Activated CD8-positive, alpha-beta T cell treated with anti-CD3 and anti-CD28 coated beads, Interleukin-2, amount 10 ng/mL, durations not matched to agents 7 days and 5 days (primary cell): ENCODE measurements around the gene CCN5. TPM values are rescaled to one million over a fixed set of nuclear protein-coding genes. Genes with fewer than 3 reads are reported as not detected.

ENCODE experiments used
- ATAC-seq: fragments of 150-1000 bp; cut with Tn5 transposase; one replicate; pipeline ENCODE4 v1.10.0; 2021; ENCODE audit warnings: moderate library complexity
- CTCF ChIA-PET: fragments of 350-600 bp; sonication (Branson Sonifier 250); formaldehyde crosslinking; loops from one replicate; lab custom pipeline; 2021; ENCODE audit warnings: antibody characterized with exemption; lab: Charles Lee
- POLR2A ChIA-PET: fragments of 350-600 bp; sonication (Branson Sonifier 250); formaldehyde crosslinking; loops from one replicate; lab custom pipeline; 2021; ENCODE audit warnings: antibody characterized with exemption; lab: Charles Lee
- DNase-seq: peaks from one replicate; pipeline ENCODE4 v3.0.0-alpha.2; 2020
- H3K27ac Mint-ChIP-seq: one replicate; pipeline ENCODE4 v1.8.0; 2021; ENCODE audit warnings: mild to moderate bottlenecking, mixed read lengths
- H3K27me3 Mint-ChIP-seq: one replicate; pipeline ENCODE4 v1.8.0; 2021; ENCODE audit warnings: low read depth, mixed read lengths
- H3K36me3 Mint-ChIP-seq: one replicate; pipeline ENCODE4 v1.8.0; 2021; ENCODE audit warnings: low read depth, mixed read lengths
- H3K4me1 Mint-ChIP-seq: one replicate; pipeline ENCODE4 v1.8.0; 2021; ENCODE audit warnings: low read depth, mixed read lengths
- H3K4me3 Mint-ChIP-seq: one replicate; pipeline ENCODE4 v1.8.0; 2021; ENCODE audit warnings: mild to moderate bottlenecking, mixed read lengths
- H3K9me3 Mint-ChIP-seq: one replicate; pipeline ENCODE4 v1.8.0; 2022; ENCODE audit warnings: mixed read lengths; ENCODE audit not compliant: insufficient read depth
- total RNA-seq, 2 experiments: library from RNA; stranded (reverse); gene quantifications; one replicate each; pipeline ENCODE4 v1.2.3, GENCODE V29; 2021

The CCN5 gene
- total RNA-seq, 2 experiments from 2014 or later, result not detected

DNA sequence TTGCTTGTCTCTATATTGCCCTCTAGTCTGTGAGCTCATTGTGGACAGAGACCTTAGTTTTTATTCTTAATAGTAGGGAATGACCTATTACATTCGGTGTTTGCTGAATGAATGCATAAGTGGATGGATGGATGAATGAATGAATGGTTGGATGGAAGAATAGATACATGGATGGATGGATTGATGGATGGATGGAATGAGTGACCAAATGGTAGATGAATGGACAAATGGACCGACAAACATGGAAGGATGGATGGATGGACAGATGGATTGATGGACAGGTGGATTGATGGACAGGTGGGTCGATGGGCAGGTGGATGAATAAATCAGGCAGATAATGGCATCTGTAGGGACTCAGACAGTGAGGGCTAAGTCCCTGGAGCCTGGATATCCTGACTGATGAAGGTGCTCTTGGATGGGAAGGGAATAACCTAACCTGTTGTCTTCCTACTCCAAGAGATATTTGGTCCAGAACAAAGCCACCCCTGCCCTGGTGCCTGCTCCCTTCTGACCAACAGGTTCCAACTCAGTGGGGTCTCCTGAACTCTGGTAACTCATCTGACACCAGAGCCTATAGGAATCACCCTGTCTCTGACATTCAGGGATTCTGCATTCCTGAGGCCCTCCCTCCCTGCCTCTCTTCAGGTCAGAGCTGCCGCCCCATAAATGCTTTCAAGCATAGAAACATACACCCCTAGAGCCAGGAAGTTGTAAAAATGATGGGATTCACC, 9.6 kb upstream of the CCN5 start:
- CTCF ChIA-PET, result interaction anchor here (1.2 kb wide), 1 partner anchor 22 kb away, joined by 3 read pairs; no protein-coding TSS in a partner anchor
- H3K27me3 Mint-ChIP-seq, result peaks cover 2% of the 10 kb centered on the region
- no peaks in the 10 kb centered on the region for H3K9me3 Mint-ChIP-seq
- no peak overlapping the region for H3K27ac Mint-ChIP-seq
- H3K4me1 Mint-ChIP-seq, result no peaks in the 10 kb centered on the region
- ATAC-seq, result no peak
- no peak for DNase-seq
- H3K36me3 Mint-ChIP-seq, result no peaks in the 10 kb centered on the region
- POLR2A ChIA-PET, result no interaction called here
- no peak overlapping the region for H3K4me3 Mint-ChIP-seq

DNA sequence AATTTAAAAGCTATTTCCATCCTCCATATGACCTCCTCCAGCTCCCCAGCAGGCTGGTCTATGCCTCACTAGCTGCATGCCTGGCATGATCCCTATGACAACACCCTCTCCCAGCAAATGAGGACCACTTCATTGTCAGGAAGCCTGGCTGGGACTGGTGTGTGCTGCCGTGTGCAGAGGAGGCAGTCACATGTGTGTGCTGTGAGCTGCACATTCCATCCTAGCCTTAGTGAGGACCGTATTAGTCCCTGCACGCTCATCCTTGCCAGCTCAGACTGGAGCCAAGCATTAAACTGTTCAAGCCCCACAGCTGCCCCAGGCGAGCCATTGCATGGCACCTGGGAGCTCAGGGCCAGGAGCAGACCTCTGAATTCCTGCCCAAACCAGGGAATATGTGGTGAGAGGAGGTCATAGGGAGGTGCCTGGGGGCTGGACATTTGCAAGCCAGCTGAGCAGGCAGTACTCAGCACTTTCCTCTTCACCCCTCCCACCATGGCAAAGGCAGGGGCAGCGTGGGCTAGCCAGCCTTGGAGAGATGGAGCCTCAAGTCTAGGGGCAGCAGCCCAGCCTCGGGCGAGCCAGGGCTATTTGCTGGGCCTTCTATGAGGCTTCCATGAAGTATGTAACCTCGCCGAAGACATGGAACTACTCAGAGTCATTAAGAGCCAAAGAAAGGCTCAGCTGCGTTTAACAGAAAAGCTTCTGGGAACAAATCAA, 8.7 kb upstream of the CCN5 start:
- H3K4me1 Mint-ChIP-seq, result no peaks in the 10 kb centered on the region
- ChIA-PET POLR2A (no interaction called here), CTCF (no interaction called here)
- no peak for ATAC-seq
- H3K36me3 Mint-ChIP-seq, result no peaks in the 10 kb centered on the region
- DNase-seq, result no peak
- peaks cover 2% of the 10 kb centered on the region for H3K27me3 Mint-ChIP-seq
- no peak overlapping the region for H3K27ac Mint-ChIP-seq
- H3K4me3 Mint-ChIP-seq, result no peak overlapping the region
- H3K9me3 Mint-ChIP-seq, result no peaks in the 10 kb centered on the region

- POLR2A ChIA-PET, result no interaction called here
- no peak for DNase-seq
- Mint-ChIP-seq H3K27ac (no peak overlapping the region), H3K36me3 (no peaks in the 10 kb centered on the region), H3K4me3 (no peak overlapping the region), H3K4me1 (no peaks in the 10 kb centered on the region), H3K9me3 (no peaks in the 10 kb centered on the region), H3K27me3 (peaks cover 2% of the 10 kb centered on the region)
- CTCF ChIA-PET, result no interaction called here
- ATAC-seq, result no peak
These were observed 8.1 kb upstream of the CCN5 start for GRCh38 chr20:44707018-44707579.

GRCh38 chr20:44709380-44709779, 5.8 kb upstream of the CCN5 start:
- ATAC-seq, result no peak
- DNase-seq, result no peak
- Mint-ChIP-seq H3K4me3 (no peak overlapping the region), H3K9me3 (no peaks in the 10 kb centered on the region), H3K27me3 (peaks cover 7% of the 10 kb centered on the region), H3K4me1 (no peaks in the 10 kb centered on the region), H3K27ac (no peak overlapping the region), H3K36me3 (no peaks in the 10 kb centered on the region)
- ChIA-PET CTCF (no interaction called here), POLR2A (no interaction called here)

- Mint-ChIP-seq H3K4me1 (no peaks in the 10 kb centered on the region), H3K27ac (no peak overlapping the region), H3K36me3 (no peaks in the 10 kb centered on the region), H3K27me3 (peaks cover 7% of the 10 kb centered on the region), H3K4me3 (no peak overlapping the region), H3K9me3 (no peaks in the 10 kb centered on the region)
- DNase-seq (no peak), ATAC-seq (no peak)
- ChIA-PET CTCF (no interaction called here), POLR2A (no interaction called here)
These were observed 5.4 kb upstream of the CCN5 start for GRCh38 chr20:44709797-44710196.

DNA sequence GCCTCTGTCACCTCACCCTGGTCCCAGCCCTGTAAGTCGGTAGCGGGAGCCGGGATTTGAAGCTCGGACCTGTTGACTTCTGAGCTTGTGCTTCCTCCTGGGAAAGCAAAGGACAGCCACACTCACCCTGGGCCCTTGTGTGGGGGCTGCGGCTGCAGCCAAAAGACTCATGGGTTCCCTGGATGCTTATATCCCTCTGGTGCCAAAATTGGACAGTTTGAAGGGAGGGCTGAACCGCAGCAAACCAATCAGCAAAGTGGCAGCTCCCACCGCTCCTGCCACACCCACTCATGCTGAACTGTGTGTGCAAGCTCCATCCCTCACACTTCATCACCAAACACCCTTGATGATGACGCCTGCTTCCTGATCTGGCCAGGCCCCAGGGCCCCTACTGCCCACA, 3.9 kb upstream of the CCN5 start:
- ATAC-seq (no peak), DNase-seq (no peak)
- no peaks in the 10 kb centered on the region for H3K9me3 Mint-ChIP-seq
- POLR2A ChIA-PET, result no interaction called here
- CTCF ChIA-PET, result no interaction called here
- H3K36me3 Mint-ChIP-seq, result no peaks in the 10 kb centered on the region
- no peaks in the 10 kb centered on the region for H3K4me1 Mint-ChIP-seq
- no peak overlapping the region for H3K27ac Mint-ChIP-seq
- peaks cover 5% of the 10 kb centered on the region for H3K27me3 Mint-ChIP-seq
- no peak overlapping the region for H3K4me3 Mint-ChIP-seq

GRCh38 chr20:44714102-44714700, 968 bp upstream of the CCN5 start:
- CTCF ChIA-PET, result no interaction called here

GRCh38 chr20:44715499-44716308, 535 bp downstream of the CCN5 start:
- no peak overlapping the region for H3K4me3 Mint-ChIP-seq
- no peaks in the 10 kb centered on the region for H3K4me1 Mint-ChIP-seq
- H3K9me3 Mint-ChIP-seq, result no peaks in the 10 kb centered on the region
- DNase-seq (no peak), ATAC-seq (no peak)
- POLR2A ChIA-PET, result interaction anchor here (0.5 to 0.6 kb wide), 2 partner anchors 19 to 23 kb away, joined by 3 to 4 read pairs; no protein-coding TSS in a partner anchor
- CTCF ChIA-PET, result interaction anchor here (1.6 kb wide), 1 partner anchor 31 kb away, joined by 5 read pairs; no protein-coding TSS in a partner anchor
- no peak overlapping the region for H3K27ac Mint-ChIP-seq
- no peaks in the 10 kb centered on the region for H3K36me3 Mint-ChIP-seq
- H3K27me3 Mint-ChIP-seq, result peaks cover 5% of the 10 kb centered on the region

More at GRCh38 chr20:44714102-44714700, 968 bp upstream of the CCN5 start:
- ATAC-seq, result no peak
- Mint-ChIP-seq H3K36me3 (no peaks in the 10 kb centered on the region), H3K9me3 (no peaks in the 10 kb centered on the region), H3K4me1 (no peaks in the 10 kb centered on the region), H3K4me3 (no peak overlapping the region), H3K27ac (no peak overlapping the region), H3K27me3 (peaks cover 5% of the 10 kb centered on the region)
- no peak for DNase-seq
- POLR2A ChIA-PET, result no interaction called here

- CTCF ChIA-PET, result interaction anchor here (1.6 kb wide), 1 partner anchor 32 kb away, joined by 5 read pairs; no protein-coding TSS in a partner anchor
- H3K9me3 Mint-ChIP-seq, result no peaks in the 10 kb centered on the region
- H3K27me3 Mint-ChIP-seq, result peaks cover 5% of the 10 kb centered on the region
- no peaks in the 10 kb centered on the region for H3K4me1 Mint-ChIP-seq
- POLR2A ChIA-PET, result no interaction called here
- peak overlapping the region; percentile 25 for H3K27ac Mint-ChIP-seq
- ATAC-seq, result no peak
- H3K4me3 Mint-ChIP-seq, result no peak overlapping the region
- H3K36me3 Mint-ChIP-seq, result no peaks in the 10 kb centered on the region
- DNase-seq, result no peak
These were observed 1.3 kb downstream of the CCN5 start for GRCh38 chr20:44716309-44717106.

- POLR2A ChIA-PET, result no interaction called here
- no peaks in the 10 kb centered on the region for H3K36me3 Mint-ChIP-seq
These were observed 2.8 kb downstream of the CCN5 start for GRCh38 chr20:44717986-44718385.

More at GRCh38 chr20:44717986-44718385, 2.8 kb downstream of the CCN5 start:
- H3K9me3 Mint-ChIP-seq, result no peaks in the 10 kb centered on the region
- no peak for DNase-seq
- H3K4me1 Mint-ChIP-seq, result no peaks in the 10 kb centered on the region
- CTCF ChIA-PET, result interaction anchor here (1.0 to 1.3 kb wide), 2 partner anchors 30 to 33 kb away, joined by 3 to 4 read pairs; no protein-coding TSS in a partner anchor
- H3K27me3 Mint-ChIP-seq, result peaks cover 5% of the 10 kb centered on the region
- H3K27ac Mint-ChIP-seq, result no peak overlapping the region
- ATAC-seq, result no peak
- no peak overlapping the region for H3K4me3 Mint-ChIP-seq
